GM12892 (cell line): ENCODE measurements around the gene CRABP1.

Experiments
- POLR2A ChIP-seq: IDR thresholded peaks from 2 replicates; pipeline ENCODE4 v1.6.1; 2011; ENCODE audit warnings: low read depth, low read length, control low read depth
- POLR2AphosphoS5 ChIP-seq: IDR thresholded peaks from 2 replicates; pipeline ENCODE4 v1.6.1; 2011; ENCODE audit warnings: low read depth, low read length, control low read depth
- TAF1 ChIP-seq: IDR thresholded peaks from 2 replicates; pipeline ENCODE4 v1.6.1; 2011; ENCODE audit warnings: low read depth, mild to moderate bottlenecking, control low read depth, low read length, borderline replicate concordance

- TF ChIP-seq POLR2A: no peak
- TF ChIP-seq TAF1: no peak
- TF ChIP-seq POLR2AphosphoS5: no peak
These were observed 50.1 kb downstream of the CRABP1 start for GRCh38 chr15:78390242-78390641.
